K562 (cell line): Measurements from ENCODE around the gene AFF3. TPM values are rescaled to one million over a fixed set of nuclear protein-coding genes. Genes with fewer than 3 reads are reported as not detected.

Experiments used
- ATAC-seq: fragments of 200-7000 bp; cut with Tn5 transposase; 3 replicates; pipeline ENCODE4 v1.9.1; 2020; ENCODE audit warnings: moderate library complexity
- BruUV-seq: library from RNA; stranded (reverse); fragments of 400-500 nt; replicated peaks from 2 replicates; lab custom pipeline; 2021; lab: Mats Ljungman, UMichigan
- CTCF ChIA-PET: fragments of 300-600 bp; formaldehyde crosslinking; extraction: SDS; loops from one replicate; lab custom pipeline; 2021; ENCODE audit warnings: low intra/inter-chr PET ratio; lab: Yijun Ruan, JAX
- POLR2A ChIA-PET: fragments of 300-600, 350-650 bp; sonication (Branson Sonifier 250); formaldehyde crosslinking; extraction: SDS; loops from one replicate; lab custom pipeline; 2021; ENCODE audit warnings: antibody characterized with exemption, inconsistent platforms; lab: Yijun Ruan, JAX
- DNase-seq, 4 experiments: peaks; one replicate each; pipeline versions ENCODE4 v3.0.0 to v3.0.0-alpha.2; 2011 to 2018; ENCODE audit warnings: low spot score in 3 of 4, mixed read lengths in 3 of 4; ENCODE audit errors: extremely low read depth in 1 of 4
- FAIRE-seq: peaks from 2 replicates; lab custom pipeline; 2011; peaks lifted over from hg19 to GRCh38; lab: Jason Lieb, UNC
- H2AFZ ChIP-seq: 2 replicates; pipeline ENCODE4 v1.6.0; 2011; ENCODE audit warnings: low read depth, low read length, control low read depth, inconsistent platforms
- H3K27ac ChIP-seq: fragments of 200-600 bp; 3 replicates; pipeline ENCODE4 v1.8.0; 2011; ENCODE audit warnings: low read depth, mild to moderate bottlenecking, control low read depth, inconsistent platforms, low read length, moderate library complexity, mixed read lengths; ENCODE audit errors: extremely low read depth
- H3K27me3 ChIP-seq, 2 experiments: fragments of 300-600 bp in 1 of 2; 2 replicates in 1 of 2; 3 replicates in 1 of 2; pipeline versions ENCODE4 v1.6.0 to v1.8.0; 2011; ENCODE audit warnings: inconsistent platforms in 2 of 2, low read length in 2 of 2, mild to moderate bottlenecking in 1 of 2, mixed read lengths in 1 of 2, moderate library complexity in 1 of 2; ENCODE audit not compliant: control insufficient read depth in 2 of 2, insufficient read depth in 2 of 2
- H3K36me3 ChIP-seq: fragments of 300-600 bp; 3 replicates; pipeline ENCODE4 v1.8.0; 2011; ENCODE audit warnings: mild to moderate bottlenecking, low read length, inconsistent platforms; ENCODE audit not compliant: control insufficient read depth, insufficient read depth
- H3K4me1 ChIP-seq, 2 experiments: fragments of 200-600 bp in 1 of 2; replicated peaks in 1 of 2; 2 replicates in 1 of 2; 3 replicates in 1 of 2; pipeline versions ENCODE4 v1.5.1 to v1.8.0; 2011; ENCODE audit warnings: inconsistent platforms in 2 of 2, low read length in 2 of 2, mild to moderate bottlenecking in 1 of 2, mixed read lengths in 1 of 2, moderate library complexity in 1 of 2; ENCODE audit not compliant: control insufficient read depth in 2 of 2, insufficient read depth in 2 of 2
- H3K4me2 ChIP-seq: 2 replicates; pipeline ENCODE4 v1.6.1; 2011; ENCODE audit warnings: low read length, control low read depth, inconsistent platforms, mixed read lengths; ENCODE audit not compliant: insufficient read depth
- H3K4me3 ChIP-seq: fragments of 200-600 bp; sonication (generic), shearing (Covaris generic); 2 replicates; pipeline ENCODE4 v1.5.1; 2016; ENCODE audit warnings: control low read depth, inconsistent platforms
- H3K79me2 ChIP-seq: fragments of 200-600 bp; 3 replicates; pipeline ENCODE4 v1.8.0; 2011; ENCODE audit warnings: low read length, inconsistent platforms; ENCODE audit not compliant: control insufficient read depth, insufficient read depth
- H3K9ac ChIP-seq, 2 experiments: 2 replicates each; pipeline versions ENCODE4 v1.6.0 to v1.6.1; 2011; ENCODE audit warnings: low read depth in 2 of 2, low read length in 2 of 2, control low read depth in 1 of 2, inconsistent platforms in 1 of 2, mild to moderate bottlenecking in 1 of 2, mixed read lengths in 1 of 2; ENCODE audit not compliant: insufficient read depth in 1 of 2
- H3K9me1 ChIP-seq: one replicate; pipeline ENCODE4 v1.6.0; 2011; ENCODE audit warnings: inconsistent platforms, mild to moderate bottlenecking, low read length, moderate library complexity; ENCODE audit not compliant: control insufficient read depth, insufficient read depth
- H3K9me3 ChIP-seq: replicated peaks from 2 replicates; pipeline ENCODE4 v1.5.1; 2011; ENCODE audit warnings: low read depth, low read length, inconsistent platforms; ENCODE audit not compliant: control insufficient read depth, insufficient read depth
- H4K20me1 ChIP-seq: replicated peaks from 2 replicates; pipeline ENCODE4 v1.6.1; 2011; ENCODE audit warnings: low read length, inconsistent platforms, mixed read lengths; ENCODE audit not compliant: control insufficient read depth, insufficient read depth
- CREB5 ChIP-seq: fragments of 250-450 bp; sonication (Bioruptor Pico); IDR thresholded peaks from 2 replicates; pipeline ENCODE4 v1.5.0; 2020; ENCODE audit warnings: mild to moderate bottlenecking
- CSDE1 ChIP-seq, 2 experiments: fragments of 450-650 bp; IDR thresholded peaks; 2 replicates each; pipeline ENCODE4 v1.6.1; 2016; ENCODE audit warnings: mild to moderate bottlenecking in 1 of 2
- ELF4 ChIP-seq: fragments of 450-650 bp; formaldehyde crosslinking; IDR thresholded peaks from 2 replicates; pipeline ENCODE4 v1.4.0; 2022; ENCODE audit warnings: missing genetic modification characterization
- ETV5 ChIP-seq: sonication (generic); formaldehyde crosslinking; IDR thresholded peaks from 2 replicates; pipeline ENCODE4 v1.4.0; 2020; ENCODE audit warnings: low read depth, mild to moderate bottlenecking, missing genetic modification reagents
- FOXJ2 ChIP-seq: fragments of 200-800 bp; sonication (Bioruptor generic); IDR thresholded peaks from 2 replicates; pipeline ENCODE4 v1.6.1; 2016; ENCODE audit warnings: missing genetic modification characterization, missing compliant biosample characterization
- GTF2E2 ChIP-seq: fragments of 200-800 bp; sonication (Bioruptor generic); IDR thresholded peaks from 2 replicates; pipeline ENCODE4 v1.6.1; 2016; ENCODE audit warnings: missing genetic modification characterization, missing compliant biosample characterization
- MYBL2 ChIP-seq, 2 experiments: fragments of 450-650 bp in 1 of 2; sonication (generic) in 1 of 2; formaldehyde crosslinking in 1 of 2; IDR thresholded peaks; 2 replicates each; pipeline versions ENCODE4 v1.6.1 to v1.8.1; 2017 to 2022; ENCODE audit warnings: borderline replicate concordance in 1 of 2, inconsistent platforms in 1 of 2, low read depth in 1 of 2, mild to moderate bottlenecking in 1 of 2, missing genetic modification reagents in 1 of 2, moderate library complexity in 1 of 2
- NFE2L1 ChIP-seq: fragments of 450-650 bp; IDR thresholded peaks from 2 replicates; pipeline ENCODE4 v1.6.1; 2016; ENCODE audit warnings: missing genetic modification characterization, low read depth, mild to moderate bottlenecking, missing compliant biosample characterization, moderate library complexity, borderline replicate concordance
- RBM25 ChIP-seq: fragments of 200-400 bp; formaldehyde crosslinking; IDR thresholded peaks from 2 replicates; pipeline ENCODE4 v1.6.1; 2018; ENCODE audit warnings: low read length, low read depth, moderate library complexity; ENCODE audit not compliant: severe bottlenecking
- SMARCA4 ChIP-seq: fragments of 450-650 bp; IDR thresholded peaks from 2 replicates; pipeline ENCODE4 v1.6.1; 2016
- ZNF316 ChIP-seq: fragments of 450-650 bp; IDR thresholded peaks from 2 replicates; pipeline ENCODE4 v1.6.1; 2016
- ZNF384 ChIP-seq: IDR thresholded peaks from 2 replicates; pipeline ENCODE4 v1.6.1; 2012; ENCODE audit warnings: low read depth, low read length, improper control_type of control experiment
- ZNF561 ChIP-seq: fragments of 450-650 bp; formaldehyde crosslinking; conservative IDR thresholded peaks from 2 replicates; pipeline ENCODE4 v1.4.0; 2020; ENCODE audit warnings: mild to moderate bottlenecking, moderate library complexity
- ZNF707 ChIP-seq: fragments of 250-450 bp; sonication (Bioruptor Pico); conservative IDR thresholded peaks from 2 replicates; pipeline ENCODE4 v1.8.0; 2022; ENCODE audit warnings: inconsistent platforms, mild to moderate bottlenecking, moderate library complexity
- ZNF79 ChIP-seq: fragments of 250-450 bp; sonication (Bioruptor Pico); IDR thresholded peaks from 2 replicates; pipeline ENCODE4 v1.4.0; 2020; ENCODE audit warnings: low read depth, mild to moderate bottlenecking, moderate library complexity
- WGBS: fragments of 100-300 bp; shearing (Covaris generic); methylation state at CpG from one replicate; pipeline ENCODE4 v1.1.6; 2016; ENCODE audit warnings: low coverage, mixed read lengths; ENCODE audit not compliant: insufficient coverage; ENCODE audit errors: missing lambda C conversion rate; 5-methylcytosine and 5-hydroxymethylcytosine counted together
- in situ Hi-C: fragments of 300-500 bp; cut with MboI; formaldehyde crosslinking; loops from 4 replicates; pipeline ENCODE4 v1.15.0; 2018; ENCODE audit warnings: inconsistent platforms, mixed read lengths
- intact Hi-C: fragments of 100-400 bp; cut with micrococcal nuclease; formaldehyde crosslinking; loops from 2 replicates; pipeline ENCODE4 v1.14.2; 2022
- polyA plus RNA-seq, 8 experiments: library from polyadenylated mRNA; depleted of rRNA in 4 of 8; stranded (reverse) in 5 of 8; unstranded in 3 of 8; fragments of >200 nt; fragmentation: Nextera tagmentation in 2 of 8; fragmentation: Illumina TruSeq in 1 of 8; extraction: Ambion mirVana in 2 of 8; extraction: Trizol in 1 of 8; gene quantifications; 2 replicates each; pipeline versions ENCODE4 v1.2.1 to v1.2.3, GENCODE V29; 2011 to 2014; ENCODE audit warnings: inconsistent platforms in 1 of 8, missing spikeins in 1 of 8
- total RNA-seq, 7 experiments: library from RNA; depleted of rRNA in 6 of 7; stranded (reverse); fragments of >200 nt in 6 of 7; fragmentation: Illumina TruSeq in 2 of 7; extraction: Trizol in 2 of 7; gene quantifications; 2 replicates each; pipeline versions ENCODE4 v1.2.1 to v1.2.3, GENCODE V29; 2011 to 2021; ENCODE audit warnings: low replicate concordance in 1 of 7

Gene AFF3
- total and polyA plus RNA-seq, 9 of the 15 experiments (the other 6 are each of a cell fraction or from before 2014, with no cell fraction given): 0.02 to 0.11 TPM; not detected in 7

GRCh38 chr2:100110614-100111000 lies 31.8 kb downstream of the AFF3 start:
- Histone ChIP-seq H3K27ac (no peak overlapping the region), H2AFZ (no peak overlapping the region), H3K36me3 (no peaks in the 10 kb centered on the region), H3K9ac (no peak overlapping the region), H3K9me1 (no peaks in the 10 kb centered on the region), H3K4me1 (no peaks in the 10 kb centered on the region), H3K27me3 (peaks cover 4 to 20% of the 10 kb centered on the region in 2 experiments; a peak in 3 of 5 replicates), H4K20me1 (no peaks in the 10 kb centered on the region), H3K79me2 (no peaks in the 10 kb centered on the region), H3K9me3 (no peaks in the 10 kb centered on the region), H3K4me3 (no peak overlapping the region), H3K4me2 (no peak overlapping the region)
- 0% methylated on average over 2 of the region's 2 CpGs for WGBS
- TF ChIP-seq ETV5 (CRISPR knock-in tag) (no peak), ZNF561 (CRISPR knock-in tag) (no peak), ZNF384 (no peak), FOXJ2 (no peak), ELF4 (CRISPR knock-in tag) (no peak), ZNF707 (CRISPR knock-in tag) (no peak), ZNF79 (CRISPR knock-in tag) (no peak), NFE2L1 (no peak), CSDE1 (IDR thresholded peaks at IDR 0.05) (no peak), GTF2E2 (tag) (no peak), ZNF316 (no peak), SMARCA4 (no peak), MYBL2 (IDR thresholded peaks at IDR 0.05; ENCODE audit: low read depth) (no peak), MYBL2 (CRISPR knock-in tag; IDR thresholded peaks at IDR 0.05; ENCODE audit: borderline replicate concordance) (no peak), RBM25 (no peak), CREB5 (CRISPR knock-in tag) (no peak)
- no TSS peak for BruUV-seq
- POLR2A ChIA-PET: no interaction called here
- CTCF ChIA-PET: no interaction called here
- DNase-seq (no peak), FAIRE-seq (no peak), ATAC-seq (no peak)
- intact Hi-C loops: no loop called here
- in situ Hi-C loops: no loop called here
